H1 (cell line): Measurements from ENCODE around the gene PAPSS2.

Experiments used
- BCL11A ChIP-seq, 2 experiments: IDR thresholded peaks; one replicate each; pipeline ENCODE4 v1.6.1; 2011; ENCODE audit warnings: low read depth in 2 of 2, low read length in 2 of 2, mild to moderate bottlenecking in 2 of 2
- CTCF ChIP-seq, 3 experiments: IDR thresholded peaks; 1 replicate in 2 of 3; 2 replicates in 1 of 3; pipeline versions ENCODE4 v1.5.1 to v1.6.1; 2011; ENCODE audit warnings: low read length in 3 of 3, mild to moderate bottlenecking in 3 of 3, inconsistent platforms in 2 of 3, low read depth in 1 of 3, moderate library complexity in 1 of 3; ENCODE audit not compliant: insufficient read depth in 1 of 3; ENCODE audit errors: control extremely low read depth in 1 of 3
- POLR2A ChIP-seq, 2 experiments: IDR thresholded peaks; 1 replicate in 1 of 2; 2 replicates in 1 of 2; pipeline ENCODE4 v1.6.1; 2011; ENCODE audit warnings: low read depth in 2 of 2, low read length in 2 of 2, mild to moderate bottlenecking in 2 of 2; ENCODE audit errors: control extremely low read depth in 1 of 2
- ZNF274 ChIP-seq: IDR thresholded peaks from 2 replicates; pipeline ENCODE4 v1.7.0; 2012; ENCODE audit warnings: low read length, borderline replicate concordance; ENCODE audit errors: extremely low read depth

DNA sequence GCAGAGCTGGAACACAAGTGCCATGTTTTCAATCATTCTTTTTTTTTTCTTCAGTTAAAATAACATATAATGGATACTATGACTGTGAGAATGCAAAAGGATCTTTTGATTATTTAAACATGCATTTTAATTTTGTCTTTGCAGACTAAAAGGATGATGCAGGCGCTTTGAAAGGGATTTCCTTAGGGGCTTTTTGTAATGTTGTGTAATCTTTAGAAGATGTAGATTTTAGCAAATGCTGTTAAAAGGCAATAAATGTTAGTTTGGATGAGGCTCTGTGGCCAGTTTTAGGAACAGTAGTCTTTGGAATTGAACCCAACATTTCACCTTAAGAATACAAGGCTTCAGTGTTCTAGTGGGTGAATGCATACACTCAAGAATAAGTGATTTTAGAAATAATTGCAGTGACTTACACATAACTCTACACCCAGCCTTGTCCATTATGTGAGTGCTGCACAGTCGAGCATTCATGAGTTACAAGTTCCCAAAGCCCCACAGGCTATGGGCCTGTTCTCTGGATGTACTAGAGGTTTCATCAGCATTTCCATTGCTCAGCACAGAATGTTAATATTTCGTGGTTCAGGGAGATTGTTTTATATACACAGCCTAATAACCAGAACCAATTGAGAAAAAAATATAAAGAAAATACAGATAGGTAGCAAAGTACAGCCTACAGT is 11.6 kb downstream of the PAPSS2 start:
- TF ChIP-seq ZNF274 (no peak), CTCF (IDR thresholded peaks at IDR 0.05; ENCODE audit: control extremely low read depth in 1 of 3, insufficient read depth in 1 of 3, low read depth in 1 of 3, low read length in 3 of 3) (no peak), BCL11A (IDR thresholded peaks at IDR 0.05; ENCODE audit: low read depth in 2 of 2, low read length in 2 of 2) (no peak), POLR2A (IDR thresholded peaks at IDR 0.05; ENCODE audit: control extremely low read depth in 1 of 2, low read depth in 2 of 2, low read length in 2 of 2) (no peak)
